K562 (cell line): ENCODE results near the gene EGFL7. TPM values are rescaled to one million over a fixed set of nuclear protein-coding genes. Genes with fewer than 3 reads are reported as not detected.

ENCODE experiments used
- CXXC5 ChIP-seq: fragments of 250-450 bp; sonication (Bioruptor Pico); IDR thresholded peaks from 2 replicates; pipeline ENCODE4 v1.8.0; 2022; ENCODE audit warnings: inconsistent platforms, mild to moderate bottlenecking, moderate library complexity
- FIP1L1 ChIP-seq: fragments of 200-400 bp; formaldehyde crosslinking; IDR thresholded peaks from 2 replicates; pipeline ENCODE4 v1.6.1; 2018; ENCODE audit warnings: mild to moderate bottlenecking, low read depth, low read length; ENCODE audit not compliant: poor library complexity, severe bottlenecking
- HNRNPL ChIP-seq: fragments of 200-400 bp; formaldehyde crosslinking; IDR thresholded peaks from 2 replicates; pipeline ENCODE4 v1.6.1; 2017; ENCODE audit warnings: low read depth, mild to moderate bottlenecking, low read length
- POLR2A ChIP-seq: fragments of 450-650 bp; conservative IDR thresholded peaks from 2 replicates; pipeline ENCODE4 v1.6.1; 2016
- POLR2G ChIP-seq: fragments of 200-400 bp; formaldehyde crosslinking; IDR thresholded peaks from 2 replicates; pipeline ENCODE4 v1.6.1; 2017; ENCODE audit warnings: low read depth, mild to moderate bottlenecking, antibody characterized with exemption, low read length, moderate library complexity
- RBBP5 ChIP-seq: fragments of 200-600 bp; sonication (generic); IDR thresholded peaks from 2 replicates; pipeline ENCODE4 v1.6.1; 2012; ENCODE audit warnings: borderline replicate concordance, mild to moderate bottlenecking, low read length, control low read depth, inconsistent platforms; ENCODE audit not compliant: insufficient read depth, poor library complexity, severe bottlenecking
- RBFOX2 ChIP-seq: fragments of 200-400 bp; formaldehyde crosslinking; IDR thresholded peaks from 2 replicates; pipeline ENCODE4 v1.6.1; 2017; ENCODE audit warnings: low read depth, mild to moderate bottlenecking, low read length, moderate library complexity
- ZNF740 ChIP-seq, 3 experiments: fragments of 200-800 bp in 1 of 3; sonication (Bioruptor generic) in 1 of 3; sonication (generic) in 1 of 3; formaldehyde crosslinking in 1 of 3; IDR thresholded peaks; 2 replicates each; pipeline versions ENCODE4 v1.6.1 to v1.8.0; 2016 to 2022; ENCODE audit warnings: mild to moderate bottlenecking in 2 of 3, missing compliant biosample characterization in 2 of 3, missing genetic modification characterization in 2 of 3, missing genetic modification reagents in 1 of 3
- polyA plus RNA-seq, 8 experiments: library from polyadenylated mRNA; depleted of rRNA in 4 of 8; stranded (reverse) in 5 of 8; unstranded in 3 of 8; fragments of >200 nt; fragmentation: Nextera tagmentation in 2 of 8; fragmentation: Illumina TruSeq in 1 of 8; extraction: Ambion mirVana in 2 of 8; extraction: Trizol in 1 of 8; gene quantifications; 2 replicates each; pipeline versions ENCODE4 v1.2.1 to v1.2.3, GENCODE V29; 2011 to 2014; ENCODE audit warnings: inconsistent platforms in 1 of 8, missing spikeins in 1 of 8
- total RNA-seq, 7 experiments: library from RNA; depleted of rRNA in 6 of 7; stranded (reverse); fragments of >200 nt in 6 of 7; fragmentation: Illumina TruSeq in 2 of 7; extraction: Trizol in 2 of 7; gene quantifications; 2 replicates each; pipeline versions ENCODE4 v1.2.1 to v1.2.3, GENCODE V29; 2011 to 2021; ENCODE audit warnings: low replicate concordance in 1 of 7
- TF ChIP-seq, protein P1 (sequence below), 2 experiments: fragments of 450-650 bp; formaldehyde crosslinking in 1 of 2; IDR thresholded peaks; 2 replicates each; pipeline versions ENCODE4 v1.4.0 to v1.6.1; 2014 to 2020; ENCODE audit warnings: mild to moderate bottlenecking in 2 of 2, borderline replicate concordance in 1 of 2, low read depth in 1 of 2

The EGFL7 gene
- total and polyA plus RNA-seq, 9 of the 15 experiments (the other 6 are each of a cell fraction or from before 2014, with no cell fraction given), result 1.5 to 286 (median 55.5) TPM

GRCh38 chr9:136666372-136667213, 3.9 kb downstream of the EGFL7 start (continued):
- TF ChIP-seq RBFOX2, result peak; percentile 67
- TF ChIP-seq HNRNPL, result peak; percentile 71; the same call in 1 of the 2 replicates
- TF ChIP-seq FIP1L1, result peak; percentile 39
- no peak for TF ChIP-seq CXXC5 (CRISPR knock-in tag)
- TF ChIP-seq POLR2G, result peak; percentile 77
- TF ChIP-seq, protein P1, sequence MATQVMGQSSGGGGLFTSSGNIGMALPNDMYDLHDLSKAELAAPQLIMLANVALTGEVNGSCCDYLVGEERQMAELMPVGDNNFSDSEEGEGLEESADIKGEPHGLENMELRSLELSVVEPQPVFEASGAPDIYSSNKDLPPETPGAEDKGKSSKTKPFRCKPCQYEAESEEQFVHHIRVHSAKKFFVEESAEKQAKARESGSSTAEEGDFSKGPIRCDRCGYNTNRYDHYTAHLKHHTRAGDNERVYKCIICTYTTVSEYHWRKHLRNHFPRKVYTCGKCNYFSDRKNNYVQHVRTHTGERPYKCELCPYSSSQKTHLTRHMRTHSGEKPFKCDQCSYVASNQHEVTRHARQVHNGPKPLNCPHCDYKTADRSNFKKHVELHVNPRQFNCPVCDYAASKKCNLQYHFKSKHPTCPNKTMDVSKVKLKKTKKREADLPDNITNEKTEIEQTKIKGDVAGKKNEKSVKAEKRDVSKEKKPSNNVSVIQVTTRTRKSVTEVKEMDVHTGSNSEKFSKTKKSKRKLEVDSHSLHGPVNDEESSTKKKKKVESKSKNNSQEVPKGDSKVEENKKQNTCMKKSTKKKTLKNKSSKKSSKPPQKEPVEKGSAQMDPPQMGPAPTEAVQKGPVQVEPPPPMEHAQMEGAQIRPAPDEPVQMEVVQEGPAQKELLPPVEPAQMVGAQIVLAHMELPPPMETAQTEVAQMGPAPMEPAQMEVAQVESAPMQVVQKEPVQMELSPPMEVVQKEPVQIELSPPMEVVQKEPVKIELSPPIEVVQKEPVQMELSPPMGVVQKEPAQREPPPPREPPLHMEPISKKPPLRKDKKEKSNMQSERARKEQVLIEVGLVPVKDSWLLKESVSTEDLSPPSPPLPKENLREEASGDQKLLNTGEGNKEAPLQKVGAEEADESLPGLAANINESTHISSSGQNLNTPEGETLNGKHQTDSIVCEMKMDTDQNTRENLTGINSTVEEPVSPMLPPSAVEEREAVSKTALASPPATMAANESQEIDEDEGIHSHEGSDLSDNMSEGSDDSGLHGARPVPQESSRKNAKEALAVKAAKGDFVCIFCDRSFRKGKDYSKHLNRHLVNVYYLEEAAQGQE (IDR thresholded peaks at IDR 0.05; ENCODE audit: borderline replicate concordance), result no peak
- TF ChIP-seq, protein P1 (CRISPR knock-in tag; IDR thresholded peaks at IDR 0.05; ENCODE audit: low read depth), result no peak
- TF ChIP-seq ZNF740 (CRISPR knock-in tag; IDR thresholded peaks at IDR 0.05), result no peak
- TF ChIP-seq ZNF740 (tag; IDR thresholded peaks at IDR 0.05), result 0 out of 4 replicates have a peak, but pooled peaks of 1 of the 2 experiments have one; percentile 24
- TF ChIP-seq POLR2A, result peak; percentile 40
- TF ChIP-seq RBBP5, result no peak
